T-helper 1 cell (primary cell): Measurements from ENCODE around the gene CCDC24.

Source experiments
- DNase-seq, 5 donors: peaks; one replicate each; pipeline ENCODE4 v3.0.0-alpha.2; 2012 to 2020

CCDC24 gene

DNA sequence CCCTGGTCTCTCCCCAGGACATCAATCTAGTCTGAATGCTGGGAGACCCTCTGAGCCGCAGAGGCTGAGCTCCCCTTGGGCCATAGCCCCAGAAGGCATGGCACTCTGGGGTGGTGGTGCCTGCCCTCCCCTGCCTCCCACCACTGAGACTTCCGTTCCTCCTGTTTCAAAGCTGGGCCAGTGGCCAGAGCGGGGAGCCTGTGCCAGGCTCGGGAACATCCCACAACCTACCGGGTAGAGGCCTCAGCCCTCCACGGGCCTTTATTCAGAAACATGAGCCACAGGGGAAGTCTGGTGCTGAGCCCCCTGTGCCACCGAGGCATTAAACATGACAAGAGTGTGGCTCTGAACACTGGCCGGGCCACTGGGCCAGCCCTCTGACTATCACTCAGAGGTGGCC is 8.1 kb downstream of the CCDC24 start:
- DNase-seq, result no peak

DNA sequence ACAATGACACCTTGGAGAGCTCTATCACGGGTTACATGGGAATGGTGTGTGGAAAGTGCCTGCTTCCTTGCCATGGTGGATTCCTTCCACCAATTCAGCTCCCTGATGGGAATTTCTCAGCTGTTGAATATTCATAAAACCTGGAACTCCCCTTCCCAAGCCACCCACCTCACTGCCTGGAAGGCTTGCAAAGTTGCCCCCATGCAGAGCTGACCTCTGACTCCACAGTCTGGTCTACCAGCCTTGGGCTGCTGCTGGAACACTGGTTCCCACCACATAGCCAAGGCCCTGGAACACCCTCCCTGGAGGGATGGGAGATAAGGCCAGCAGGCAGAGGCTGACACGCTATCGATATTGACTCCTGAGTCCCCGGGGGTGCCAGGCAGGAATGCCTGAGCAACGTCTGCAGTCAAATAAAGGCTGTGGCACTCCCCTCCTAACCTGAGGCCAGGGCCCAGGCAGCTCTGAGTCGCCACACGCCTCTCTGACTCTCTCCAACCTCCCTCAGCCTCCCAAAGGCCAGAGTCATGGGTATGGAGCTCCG is 8.8 kb downstream of the CCDC24 start:
- DNase-seq, result no peak

DNA sequence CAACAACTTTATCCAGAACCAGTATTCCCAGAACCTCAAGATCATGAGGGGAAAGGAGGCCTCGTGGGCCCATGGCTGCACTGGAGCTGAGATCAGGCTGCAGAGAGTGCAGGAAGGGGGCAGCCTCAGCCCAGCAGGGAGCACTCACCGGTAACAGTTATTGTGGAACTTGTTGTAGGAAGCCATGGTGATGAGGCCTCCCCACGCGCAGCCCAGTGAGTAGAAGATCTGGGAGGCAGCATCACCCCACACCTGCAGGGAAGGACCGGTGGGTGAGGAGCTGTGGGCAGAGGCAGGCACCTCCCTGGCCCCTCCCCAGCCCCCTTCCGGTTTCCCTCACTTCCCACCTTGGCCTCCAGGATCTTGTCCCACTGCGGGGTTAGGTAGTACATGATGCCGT is 10.8 kb downstream of the CCDC24 start:
- DNase-seq, result no peak

DNA sequence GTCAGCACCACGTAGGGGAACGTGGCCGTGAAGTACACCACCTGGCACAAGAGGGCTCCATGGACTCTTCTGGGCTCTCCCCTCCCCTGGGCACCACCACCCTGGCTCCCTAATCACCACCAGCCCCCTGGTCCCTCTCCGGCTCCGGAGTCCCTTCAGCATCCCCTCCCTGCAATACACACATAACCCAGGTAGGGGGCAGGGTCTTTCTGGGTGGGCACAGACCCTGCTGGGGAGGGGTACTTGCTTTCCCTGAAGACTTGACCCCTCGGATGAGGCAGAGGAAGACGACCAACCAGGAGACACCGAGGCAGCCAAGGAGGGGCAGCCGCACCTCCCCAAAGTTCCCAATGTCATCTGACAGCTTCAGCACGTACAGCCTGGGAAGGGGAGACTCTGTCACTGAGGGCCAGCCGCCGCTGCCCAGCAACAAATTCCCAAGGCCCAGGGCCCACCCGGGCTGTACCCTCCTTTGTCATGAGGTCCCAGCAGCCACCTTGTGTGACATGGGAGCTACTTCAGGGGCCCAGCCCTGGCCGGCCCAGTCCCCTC is 11.3 kb downstream of the CCDC24 start:
- DNase-seq, result no peak

DNA sequence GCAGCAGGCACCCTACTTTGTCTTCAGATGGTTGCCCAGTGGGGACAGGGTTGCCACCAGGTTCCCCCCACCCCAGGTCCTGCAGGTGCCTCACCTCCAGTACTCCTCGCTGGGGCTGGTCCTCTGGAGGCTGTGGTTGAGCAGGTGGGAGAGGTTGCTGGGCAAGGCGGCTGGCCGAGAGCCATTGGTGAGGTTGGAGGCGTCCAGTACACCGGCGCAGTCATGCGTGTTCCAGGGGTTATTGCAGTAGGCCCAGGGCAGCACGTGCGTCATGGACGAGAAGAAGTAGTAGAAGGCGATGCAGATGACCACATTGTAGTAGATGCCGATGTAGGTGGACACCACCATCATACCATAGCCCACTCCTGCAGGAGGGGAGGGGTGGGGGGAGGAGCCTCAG is 16.9 kb downstream of the CCDC24 start:
- no peak for DNase-seq

DNA sequence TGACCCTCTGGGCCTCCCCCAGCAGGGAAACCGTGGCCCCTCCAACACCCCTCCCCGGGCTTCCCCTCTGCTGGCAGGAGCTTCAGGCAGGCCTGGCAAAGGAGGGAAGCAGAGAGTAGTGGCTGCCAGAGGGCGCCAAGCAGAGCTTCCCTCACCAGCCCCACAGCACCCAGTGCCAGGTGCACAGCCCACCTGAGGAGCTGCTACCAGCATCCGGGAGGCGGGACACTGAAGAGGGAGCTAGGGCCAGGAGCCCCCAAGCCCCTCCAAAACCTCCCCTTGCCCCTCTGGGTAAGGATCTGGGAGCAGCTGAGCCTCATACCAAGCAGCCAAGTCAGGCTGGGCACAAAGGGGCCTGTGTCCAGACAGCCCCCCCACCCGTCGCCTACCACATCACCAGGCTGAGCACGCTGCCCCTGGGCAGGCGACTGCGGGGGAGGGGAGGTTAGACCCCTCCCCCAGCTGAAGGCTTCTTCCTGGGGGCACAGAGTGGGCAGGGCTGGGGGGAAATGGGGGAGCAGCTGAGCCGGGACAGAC is 19.6 kb downstream of the CCDC24 start:
- DNase-seq, result no peak

DNA sequence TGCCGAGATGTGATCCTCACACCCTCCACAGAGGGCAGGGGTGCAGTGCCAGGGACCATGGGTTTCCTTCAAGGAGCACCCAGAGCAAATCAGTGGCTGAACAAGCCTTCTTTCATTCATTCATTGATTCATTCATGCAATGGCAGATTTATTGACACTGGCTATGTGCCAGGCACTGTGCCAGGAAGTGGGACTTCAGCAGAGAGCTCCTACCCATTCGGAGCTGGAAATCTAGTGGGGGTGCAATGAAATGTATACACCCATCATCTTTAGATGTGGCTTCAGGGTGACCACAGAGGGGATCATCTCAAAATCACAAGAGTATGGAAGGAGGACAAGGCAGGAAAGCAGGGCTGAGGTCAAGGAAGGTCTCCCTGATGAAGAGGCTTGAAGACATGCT is 21.0 kb downstream of the CCDC24 start:
- DNase-seq, result no peak

DNA sequence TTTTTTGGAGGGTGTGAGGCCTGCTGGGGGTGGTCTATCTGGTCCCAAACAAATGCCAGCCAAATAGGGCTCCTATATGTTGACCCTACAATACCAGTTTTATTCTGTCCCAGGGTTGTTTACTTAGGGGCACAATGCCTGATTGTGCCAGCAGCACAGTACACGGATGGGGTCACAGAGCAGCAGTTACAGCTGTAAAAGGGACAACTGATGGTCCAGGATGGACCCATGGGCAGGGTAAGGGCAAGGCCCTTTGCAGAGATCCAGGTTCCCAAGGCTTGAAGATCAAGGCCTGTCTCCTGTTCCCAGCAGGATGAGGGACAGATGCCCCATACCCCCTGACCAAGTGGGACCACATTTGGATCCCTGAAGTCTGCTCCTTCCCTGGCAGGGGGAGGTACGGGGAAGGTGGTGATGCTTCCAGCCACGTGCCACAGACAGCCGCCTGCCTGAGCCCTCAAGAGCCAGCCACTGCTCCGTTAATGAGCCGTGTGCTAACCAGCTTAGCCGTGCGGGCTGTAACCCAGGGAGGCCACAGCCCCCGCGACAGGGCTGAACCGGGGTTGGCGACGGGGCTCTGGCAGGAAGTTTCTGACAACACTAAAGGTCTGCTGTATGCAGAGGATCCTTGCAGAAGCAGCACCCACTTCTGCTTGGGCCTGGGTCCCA is 21.7 kb downstream of the CCDC24 start:
- no peak for DNase-seq

DNA sequence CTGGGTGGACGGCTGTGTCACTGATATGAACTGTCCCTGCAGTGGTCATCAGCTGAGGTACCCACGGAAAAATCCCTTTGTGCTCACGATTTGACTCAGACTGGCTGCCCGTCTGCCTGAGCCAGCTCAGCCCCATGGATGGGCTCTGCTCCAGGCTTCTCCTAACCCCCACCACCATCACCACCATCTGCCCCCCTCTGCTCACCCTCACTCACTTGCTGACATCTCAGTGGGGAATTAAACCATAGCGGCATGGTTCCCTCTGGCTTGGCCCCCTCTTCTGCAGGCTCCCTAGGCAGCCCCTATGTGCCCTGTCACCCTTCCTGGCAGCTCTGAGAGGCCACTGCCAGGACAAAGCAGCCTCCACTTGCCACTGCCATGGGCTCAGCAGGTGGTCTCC is 22.6 kb downstream of the CCDC24 start:
- DNase-seq, result no peak

DNA sequence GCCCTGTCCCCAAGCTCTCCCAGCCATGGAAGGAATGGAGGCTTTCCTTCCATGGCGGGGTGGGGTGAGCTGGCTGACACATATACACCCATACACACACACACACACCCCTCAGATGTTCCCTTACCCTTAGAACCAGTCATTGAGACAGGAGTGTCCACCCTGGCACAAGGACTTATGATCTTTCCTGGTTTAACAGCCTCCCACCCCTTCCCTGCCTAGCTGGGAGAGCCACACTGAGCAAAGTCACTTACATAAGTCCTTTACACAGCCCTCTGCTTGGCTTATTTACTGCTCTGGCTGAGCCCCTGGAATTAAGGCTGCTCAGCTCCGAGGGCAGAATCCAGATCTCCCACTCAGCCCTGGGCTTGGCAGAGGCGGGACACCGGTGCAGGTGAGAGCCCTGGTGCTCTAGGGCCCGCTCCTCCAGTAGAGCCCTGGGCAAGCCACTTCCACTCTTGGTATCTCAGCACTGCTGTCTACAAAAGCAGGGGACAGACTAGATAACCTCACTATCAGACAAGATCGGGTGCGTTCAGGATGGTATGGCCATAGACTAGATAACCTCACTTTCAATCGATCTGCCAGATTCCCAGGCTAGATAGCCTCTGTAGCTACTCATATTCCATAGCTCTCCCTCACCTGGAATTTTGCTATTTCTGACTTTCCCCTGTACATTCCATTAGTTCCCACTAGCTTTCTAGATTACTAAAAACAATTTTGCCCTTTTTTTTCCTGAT is 23.1 kb downstream of the CCDC24 start:
- no peak for DNase-seq

DNA sequence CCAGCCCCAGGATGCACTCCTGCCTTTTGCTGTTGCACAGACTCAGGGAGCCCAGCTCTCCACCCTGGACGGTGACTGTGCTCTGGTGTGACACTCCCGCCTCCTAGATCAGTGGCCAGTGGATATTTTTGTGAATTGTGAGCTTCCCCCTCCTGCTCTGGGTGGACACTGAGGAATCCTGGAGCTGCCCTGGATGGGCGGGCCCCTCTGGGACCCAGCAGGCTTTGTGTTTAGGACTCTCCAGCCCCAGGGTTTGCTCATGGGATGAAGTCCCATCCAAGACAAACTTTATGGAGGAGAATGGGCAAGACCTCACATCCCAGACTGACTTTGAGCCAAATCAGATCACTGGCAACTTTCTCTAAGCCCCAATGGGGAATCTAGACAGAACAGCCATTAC is 23.8 kb downstream of the CCDC24 start:
- DNase-seq, result no peak

DNA sequence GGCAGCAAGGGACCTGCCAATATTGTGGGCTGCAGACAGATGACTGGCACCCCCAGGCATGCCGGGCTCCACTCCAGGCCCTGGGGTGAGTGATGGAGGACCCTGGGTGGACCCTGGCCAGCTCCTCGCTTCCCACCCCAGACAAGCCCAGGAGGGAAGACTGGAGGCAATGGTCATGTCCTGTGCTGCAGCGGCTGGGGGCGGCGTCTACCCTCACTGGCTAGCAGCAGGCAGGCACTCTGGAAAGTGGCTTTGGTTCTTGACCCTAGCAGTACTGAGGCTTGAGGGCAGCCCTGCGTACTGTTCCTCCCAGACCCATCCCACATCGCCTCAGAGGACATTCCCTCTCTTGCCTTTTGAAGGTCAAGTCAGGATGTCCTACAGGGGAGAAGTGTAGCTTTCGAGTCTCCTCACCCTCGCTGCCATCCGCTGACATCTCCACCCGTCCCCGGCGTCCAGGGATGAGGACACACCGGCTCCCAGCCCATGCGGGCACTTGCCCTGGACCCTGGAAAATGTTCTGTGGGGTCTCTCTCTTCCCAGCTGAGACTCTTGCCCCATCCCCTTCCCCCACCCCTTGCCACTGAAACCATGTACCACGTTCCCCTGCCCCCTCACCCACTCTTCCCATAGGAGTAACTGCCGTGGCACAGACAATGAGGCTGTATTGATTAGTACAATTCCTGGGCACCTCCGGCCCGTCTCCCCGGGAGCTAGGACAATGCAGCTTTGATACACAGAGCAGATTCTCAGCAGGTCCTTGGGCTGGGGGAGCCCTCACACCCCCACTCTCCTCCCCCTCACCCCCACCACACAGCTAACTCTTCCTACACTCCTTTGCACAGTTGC is 24.9 kb downstream of the CCDC24 start:
- no peak for DNase-seq

DNA sequence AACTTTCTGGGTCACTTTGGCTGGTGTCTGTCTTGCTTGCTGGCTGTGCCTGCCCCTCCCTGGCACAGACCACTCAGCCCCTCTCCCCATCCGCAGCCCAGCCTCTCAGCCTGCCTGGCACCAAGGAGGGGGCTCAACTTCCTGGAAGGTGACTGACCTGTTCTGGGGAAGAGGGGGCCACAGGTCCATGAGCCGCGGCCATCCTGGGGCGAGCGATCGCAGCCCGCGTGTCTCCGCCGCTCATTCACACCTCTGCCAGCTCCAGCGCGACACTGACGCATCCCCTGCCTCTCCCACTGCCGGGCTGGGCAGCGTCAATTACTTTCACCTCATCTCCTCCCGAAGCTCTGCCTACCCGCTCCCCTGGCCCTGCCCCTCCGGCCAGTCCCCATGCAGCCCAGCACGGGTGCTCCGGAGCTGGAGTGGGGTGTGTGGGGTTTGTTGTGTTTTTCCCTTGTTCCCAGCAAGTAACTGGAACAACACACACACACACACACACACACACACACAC is 25.5 kb downstream of the CCDC24 start:
- DNase-seq, result no peak

DNA sequence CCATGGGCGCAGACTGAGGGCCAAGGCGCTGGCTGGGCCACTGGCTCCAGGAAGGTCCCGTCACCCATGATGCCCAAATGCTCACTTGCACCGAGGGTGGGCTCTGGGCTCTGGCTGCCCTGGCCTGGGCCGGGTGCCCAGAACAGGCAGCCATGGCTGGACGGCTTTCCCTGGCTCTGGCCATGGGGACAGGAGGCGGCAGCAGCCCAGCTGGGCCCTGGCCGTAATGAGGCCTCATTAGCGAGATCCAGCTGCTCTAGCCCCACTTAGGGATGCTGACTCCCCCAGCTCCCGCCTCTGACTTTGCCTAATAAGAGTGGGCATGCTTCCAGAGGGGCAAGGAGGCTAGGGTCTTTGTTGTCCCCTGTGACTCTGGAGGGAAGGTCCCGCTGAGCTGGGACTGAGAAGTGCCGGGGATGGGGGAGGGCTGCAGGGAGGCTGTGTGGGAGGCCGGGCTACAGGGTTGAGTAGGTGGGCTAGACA is 28.1 kb downstream of the CCDC24 start:
- no peak for DNase-seq

DNA sequence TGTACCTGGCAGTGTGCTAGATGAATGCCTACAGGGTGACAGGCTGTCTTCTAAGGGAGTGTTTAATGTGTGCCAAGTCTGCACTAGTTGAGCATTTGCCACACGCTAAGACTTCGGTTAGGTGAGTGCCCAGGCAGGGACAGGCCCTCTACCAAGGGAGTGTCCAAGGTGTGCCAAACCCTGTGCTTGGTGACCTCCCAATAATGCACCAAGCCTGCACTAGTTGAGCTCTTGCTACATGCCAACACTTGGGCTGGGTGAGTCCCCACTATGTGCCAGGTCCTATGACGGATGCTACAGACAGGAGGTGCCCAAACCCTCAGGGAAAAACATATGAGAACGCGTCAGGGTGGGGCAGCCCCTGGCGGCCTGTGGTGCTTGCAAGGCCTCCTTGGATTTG is 29.1 kb downstream of the CCDC24 start:
- DNase-seq, result no peak

DNA sequence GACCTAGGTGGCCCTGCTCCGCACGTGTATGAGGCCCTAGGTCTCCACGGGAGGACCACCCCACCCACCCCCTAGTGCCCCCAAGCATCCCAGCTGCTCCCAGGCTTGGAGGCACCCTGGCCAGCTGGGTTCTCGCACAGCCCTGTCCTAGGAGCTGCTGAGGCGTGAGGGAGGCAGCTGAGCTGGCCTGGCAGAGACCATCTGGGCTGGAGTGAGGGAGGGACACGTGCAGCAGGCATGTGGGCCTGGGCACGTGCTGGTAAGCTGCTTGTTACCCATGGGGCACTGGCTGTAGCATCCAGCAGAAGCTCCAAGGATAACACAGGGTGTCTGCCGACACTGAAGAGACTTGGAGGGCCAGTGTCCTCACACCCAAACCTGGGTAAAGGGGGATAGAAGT is 29.8 kb downstream of the CCDC24 start:
- no peak for DNase-seq

DNA sequence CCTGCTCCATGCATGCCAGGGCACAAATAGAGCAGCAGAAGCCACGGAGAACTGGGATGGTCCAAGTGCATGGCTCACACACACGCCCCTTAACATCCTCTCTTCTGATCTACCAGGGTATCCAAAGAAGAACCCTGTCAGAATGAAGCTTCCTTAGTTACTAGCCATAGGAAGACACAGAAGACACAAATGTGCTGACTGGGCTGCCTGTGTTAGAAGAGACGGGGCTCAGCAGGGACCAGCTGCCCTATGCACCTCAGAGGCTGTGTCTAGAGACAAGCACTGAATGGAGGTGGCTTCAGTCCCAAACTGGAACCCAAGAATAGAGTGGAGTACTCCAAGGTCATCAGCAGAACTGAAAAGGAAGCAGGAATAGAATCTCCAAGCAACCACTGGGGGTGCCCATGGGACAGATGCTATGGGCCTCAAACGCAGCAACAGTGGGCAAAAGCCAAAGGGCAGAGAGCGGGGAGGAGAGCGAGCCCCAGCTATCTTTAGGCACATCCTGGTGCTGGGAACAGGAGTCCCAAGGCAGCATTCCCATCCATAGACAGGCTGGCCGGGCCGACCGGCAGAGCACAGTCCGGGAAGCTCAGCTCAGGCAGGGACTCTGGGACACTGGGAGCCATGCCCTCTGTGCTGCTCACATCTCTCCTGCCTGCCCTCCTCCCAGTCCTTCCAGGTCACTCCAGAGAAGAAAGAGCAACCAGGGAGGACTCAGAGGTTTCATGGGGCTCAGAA is 30.4 kb downstream of the CCDC24 start:
- no peak for DNase-seq

DNA sequence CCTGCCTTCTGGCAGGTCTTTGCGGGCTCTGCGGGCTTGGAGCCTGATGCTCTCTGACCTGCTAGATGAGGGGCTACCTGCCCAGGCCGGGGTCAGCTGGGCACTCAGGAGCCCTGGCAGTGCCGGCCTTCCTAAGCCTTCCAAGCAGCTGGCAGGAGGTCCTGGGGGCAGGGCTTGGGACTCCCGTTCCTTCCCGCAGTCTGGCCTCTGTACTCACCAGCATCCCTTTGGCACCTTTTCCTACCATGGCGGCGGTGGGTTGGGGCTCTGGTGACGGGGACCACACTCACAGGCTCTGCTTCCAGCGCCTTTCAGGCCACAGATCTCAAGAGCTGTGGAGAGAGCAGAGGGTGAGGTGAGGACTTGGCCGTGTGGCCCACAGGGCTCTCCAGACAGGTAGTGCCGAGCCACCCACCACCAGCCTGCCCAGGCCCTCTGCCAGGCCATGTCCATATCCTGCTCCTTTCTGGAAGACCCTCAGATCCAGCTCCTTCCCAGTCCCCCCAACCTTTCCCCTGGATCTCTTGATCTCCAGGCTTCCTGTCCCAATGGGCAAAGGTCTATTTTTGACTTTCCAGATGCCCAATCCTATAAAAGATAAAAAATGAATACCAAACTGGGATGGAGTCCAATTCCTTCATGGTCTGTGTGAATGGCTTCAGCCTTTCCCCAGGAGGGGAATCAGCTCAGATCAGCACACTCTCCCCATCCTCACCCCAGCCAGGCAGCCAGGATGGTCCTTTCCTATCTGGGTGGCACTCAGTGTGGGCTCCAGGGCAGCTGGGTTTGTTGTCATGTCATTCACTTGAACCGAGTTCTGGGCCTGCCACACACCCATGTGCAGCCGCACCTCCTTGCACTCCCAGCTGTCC is 32.9 kb downstream of the CCDC24 start:
- no peak for DNase-seq

DNA sequence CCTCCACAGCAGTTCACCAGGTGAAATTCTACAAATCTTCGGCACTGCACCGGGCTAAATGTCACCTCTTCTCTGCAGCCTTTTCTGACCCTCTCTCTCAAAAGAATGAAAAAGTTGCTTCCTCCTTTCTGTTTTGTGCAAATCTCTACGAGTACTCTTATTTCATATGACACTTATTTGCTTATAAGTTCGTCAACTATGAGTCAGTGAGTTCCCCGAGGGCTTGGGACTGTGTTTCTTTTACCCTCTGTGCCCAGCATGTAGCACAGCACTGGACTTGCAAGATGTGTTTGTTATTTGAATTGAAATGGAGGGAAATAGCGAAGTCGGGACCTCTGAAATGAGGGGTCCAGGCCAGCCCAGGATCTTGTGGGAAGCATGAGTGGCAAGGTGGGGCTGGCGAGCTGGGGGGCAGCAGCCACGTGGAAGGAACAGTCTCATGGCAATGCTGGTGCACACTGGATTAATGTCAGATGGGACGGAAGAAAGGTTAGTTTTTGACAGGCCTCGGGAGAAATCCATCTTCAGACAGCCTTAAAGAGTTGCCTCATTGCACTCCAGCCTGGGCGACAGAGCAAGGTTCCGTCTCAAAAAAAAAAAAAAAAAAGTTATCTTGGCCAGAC is 33.6 kb downstream of the CCDC24 start:
- no peak for DNase-seq

DNA sequence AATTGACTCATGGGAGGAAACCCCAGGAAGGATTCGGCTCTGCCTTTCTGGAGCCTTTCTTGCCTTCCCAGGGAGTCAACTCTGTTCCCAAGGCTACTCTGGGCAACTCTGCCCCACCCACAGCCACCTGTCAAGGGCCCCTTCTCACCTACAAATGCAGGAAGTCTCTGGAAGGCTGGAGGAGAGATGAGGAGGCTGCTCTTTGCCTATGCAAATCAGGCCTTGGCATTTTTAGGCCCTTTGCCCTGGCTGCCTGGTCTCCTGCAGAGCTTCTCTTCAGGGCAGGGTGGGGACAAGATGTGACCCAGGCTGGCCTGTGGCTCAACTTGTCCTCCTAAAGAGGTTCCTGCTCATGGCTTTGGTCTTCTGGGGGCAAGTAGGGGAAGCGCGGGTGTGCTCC is 34.4 kb downstream of the CCDC24 start:
- no peak for DNase-seq
